Measurements from ENCODE around the gene ZNF441.
"Not testable (repeated sequence)": the region's sequence is repeated elsewhere in the genome, so short reads cannot be mapped to it uniquely, and the experiment has no call there.

ZNF441 gene

DNA sequence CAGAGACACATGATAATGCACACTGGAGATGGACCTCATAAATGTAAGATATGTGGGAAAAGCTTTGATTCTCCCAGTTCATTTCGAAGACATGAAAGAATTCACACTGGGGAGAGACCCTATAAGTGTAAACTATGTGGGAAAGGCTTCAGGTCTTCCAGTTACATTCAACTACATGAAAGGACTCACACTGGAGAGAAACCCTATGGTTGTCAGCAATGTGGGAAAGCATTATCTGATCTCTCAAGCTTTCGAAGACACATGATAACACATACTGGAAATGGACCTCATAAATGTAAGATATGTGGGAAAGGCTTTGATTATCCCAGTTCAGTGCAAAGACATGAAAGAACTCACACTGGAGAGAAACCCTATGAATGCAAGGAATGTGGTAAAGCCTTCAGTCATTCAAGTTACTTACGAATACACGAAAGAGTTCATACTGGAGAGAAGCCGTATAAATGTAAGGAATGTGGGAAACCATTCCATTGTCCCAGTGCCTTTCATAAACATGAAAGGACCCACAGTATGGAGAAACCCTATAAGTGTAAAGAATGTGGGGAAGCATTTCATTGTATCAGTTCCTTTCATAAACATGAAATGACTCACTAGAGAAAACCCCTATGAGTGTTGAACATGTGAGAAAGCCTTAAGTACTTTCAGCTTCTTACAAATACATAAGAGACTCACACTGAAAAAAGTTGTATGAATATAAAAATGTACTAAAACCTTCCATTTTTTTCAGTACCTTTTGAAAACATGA, 14.7 kb downstream of the ZNF441 start:
- DNase-seq: no peak

DNA sequence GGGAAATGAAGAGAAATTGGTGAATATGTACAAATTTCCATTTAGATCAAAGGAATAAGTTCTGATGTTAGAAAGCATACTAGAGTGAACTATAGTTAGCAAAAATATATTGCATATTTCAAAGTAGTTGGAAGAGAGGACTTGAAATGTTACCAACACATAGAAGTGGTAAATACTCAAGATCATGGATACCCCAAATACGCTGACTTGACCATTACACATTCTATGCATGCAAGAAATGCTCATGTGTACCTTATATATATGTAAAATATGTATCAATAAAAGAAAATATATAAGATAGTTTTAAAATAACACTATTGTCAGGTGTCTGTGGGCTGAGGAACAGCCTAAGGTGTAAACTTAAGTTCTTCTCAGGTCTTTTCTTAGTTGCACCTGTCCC, 17.0 kb downstream of the ZNF441 start:
- DNase-seq: no peak

DNA sequence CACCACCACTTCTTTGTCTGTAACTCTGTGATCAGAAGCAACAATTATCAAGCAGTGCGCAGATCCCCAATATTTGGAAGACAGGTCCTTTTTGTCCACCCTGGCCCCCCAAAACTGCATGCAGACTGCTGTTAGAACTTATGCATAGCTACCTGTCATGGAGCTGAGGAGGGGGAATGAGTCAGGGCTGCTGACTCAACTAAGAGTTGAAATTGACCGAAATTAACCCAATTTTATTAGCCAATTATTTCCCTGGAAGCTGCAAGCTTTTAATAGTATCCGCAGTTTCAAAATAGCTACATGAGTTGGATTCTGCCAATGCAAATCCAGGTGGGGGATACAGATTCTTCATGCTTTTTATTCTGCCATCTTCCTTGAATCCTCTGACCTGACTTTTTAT, 17.6 kb downstream of the ZNF441 start:
- DNase-seq: no peak

DNA sequence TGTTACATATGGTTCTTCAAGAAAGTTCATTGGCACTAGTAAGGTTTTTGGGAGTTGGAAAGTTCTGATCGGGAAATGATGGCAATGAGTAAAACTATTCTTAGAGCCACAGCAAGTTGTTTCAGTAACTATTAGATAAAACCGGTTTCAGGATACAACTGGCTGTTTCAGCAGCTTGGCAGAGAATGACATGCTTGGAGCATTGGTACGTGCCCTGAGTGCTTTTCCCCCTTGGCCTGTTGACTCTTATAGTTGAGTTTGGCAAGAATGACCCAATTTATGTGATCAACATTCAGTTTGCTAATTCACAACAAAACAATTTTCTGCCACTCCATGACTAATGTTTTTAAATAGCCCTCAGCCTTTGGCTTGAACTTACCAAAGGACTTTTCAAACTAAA, 20.7 kb downstream of the ZNF441 start:
- DNase-seq: no peak

DNA sequence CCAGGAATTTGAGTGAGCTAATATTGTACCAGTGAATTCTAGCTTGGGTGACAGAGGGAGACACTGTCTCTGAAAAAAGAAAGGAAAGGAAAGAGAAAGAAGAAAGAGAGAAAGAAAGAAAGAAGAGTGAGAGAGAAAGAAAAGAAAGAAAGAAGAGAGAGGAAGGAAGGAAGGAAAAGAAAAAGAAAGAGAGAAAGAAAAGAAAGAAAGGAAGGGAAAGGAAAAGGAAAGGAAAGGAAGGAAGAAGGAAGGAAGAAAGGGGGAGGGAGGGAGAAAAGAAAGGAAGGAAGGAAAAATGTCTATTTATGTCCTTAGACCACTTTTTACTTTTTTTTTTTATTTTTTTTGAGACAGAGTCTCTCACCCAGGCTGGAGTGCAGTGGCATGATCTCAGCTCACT, 26.1 kb downstream of the ZNF441 start:
- DNase-seq: no peak

DNA sequence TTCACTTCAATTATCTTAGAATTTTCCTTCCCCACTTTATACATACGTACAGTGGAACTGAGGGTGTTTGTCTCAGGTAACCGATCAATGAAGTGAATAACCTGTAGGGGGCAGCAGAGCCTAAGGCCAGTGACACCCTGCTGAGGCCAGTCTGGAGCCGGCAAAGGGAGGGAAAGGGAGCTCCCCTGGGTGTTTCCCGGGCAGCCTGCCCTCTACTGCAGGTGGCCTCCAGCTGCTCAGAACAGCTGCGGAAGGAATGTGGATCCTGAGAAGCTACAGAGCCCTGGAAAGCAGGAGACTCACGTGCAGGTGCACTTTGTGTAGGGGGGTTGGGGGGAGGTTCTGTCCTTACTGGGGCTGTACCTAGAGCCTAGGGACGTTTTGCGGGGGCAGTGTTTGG, 30.7 kb downstream of the ZNF441 start:
- peak; percentile 88 for DNase-seq

DNA sequence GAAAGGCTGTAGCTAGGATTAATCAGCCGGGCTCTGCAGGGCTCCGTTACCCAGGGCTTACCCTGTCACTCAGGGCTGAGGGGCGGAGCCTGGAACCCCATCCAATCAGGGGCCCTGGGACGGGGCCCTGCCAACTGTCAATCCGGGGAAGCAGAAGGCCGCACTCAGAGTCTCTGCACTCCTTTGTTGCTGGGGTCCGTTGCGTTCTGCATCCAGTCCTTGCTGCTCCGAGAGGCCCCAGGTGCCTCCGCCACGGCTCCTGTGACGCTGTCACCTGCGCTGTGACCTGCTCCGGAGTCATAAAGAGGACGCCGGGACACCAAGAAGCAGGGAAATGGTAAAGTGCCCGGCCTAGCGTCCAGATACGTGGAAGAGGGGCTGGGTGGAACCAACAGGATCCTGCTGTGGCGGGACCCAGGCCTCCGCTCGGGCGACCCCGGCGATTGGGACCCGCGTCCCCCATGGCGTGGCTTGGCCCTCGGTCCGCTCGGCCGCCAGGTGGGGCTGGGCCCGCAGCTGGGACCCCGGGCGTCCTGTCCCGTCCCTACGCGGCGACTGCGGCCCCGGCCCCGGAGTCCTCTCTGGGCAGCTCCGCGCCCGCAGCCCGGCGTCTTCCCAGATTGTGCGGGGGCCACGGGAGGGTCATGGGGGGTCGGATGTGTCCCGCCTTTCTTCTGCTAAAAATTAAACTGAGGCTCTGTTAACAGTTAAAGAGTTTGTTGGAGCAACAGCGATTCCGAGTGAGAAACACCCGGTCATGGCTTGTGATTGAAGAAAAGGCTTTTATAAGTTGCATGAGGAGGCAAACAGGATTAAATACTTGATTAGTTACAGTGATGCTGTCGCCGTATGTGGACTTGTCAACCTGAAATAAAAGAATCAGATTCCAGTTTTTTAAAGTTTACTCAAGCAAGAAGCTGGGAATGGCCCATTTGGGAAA, 31.9 kb downstream of the ZNF441 start, which contains the start of gene ZNF491:
TSS of gene ZNF491 (plus strand) at position 133 of the 940 bp plus-strand sequence. CDS start 7,431 bp downstream, outside the sequence.
- DNase-seq: peak; percentile 94

DNA sequence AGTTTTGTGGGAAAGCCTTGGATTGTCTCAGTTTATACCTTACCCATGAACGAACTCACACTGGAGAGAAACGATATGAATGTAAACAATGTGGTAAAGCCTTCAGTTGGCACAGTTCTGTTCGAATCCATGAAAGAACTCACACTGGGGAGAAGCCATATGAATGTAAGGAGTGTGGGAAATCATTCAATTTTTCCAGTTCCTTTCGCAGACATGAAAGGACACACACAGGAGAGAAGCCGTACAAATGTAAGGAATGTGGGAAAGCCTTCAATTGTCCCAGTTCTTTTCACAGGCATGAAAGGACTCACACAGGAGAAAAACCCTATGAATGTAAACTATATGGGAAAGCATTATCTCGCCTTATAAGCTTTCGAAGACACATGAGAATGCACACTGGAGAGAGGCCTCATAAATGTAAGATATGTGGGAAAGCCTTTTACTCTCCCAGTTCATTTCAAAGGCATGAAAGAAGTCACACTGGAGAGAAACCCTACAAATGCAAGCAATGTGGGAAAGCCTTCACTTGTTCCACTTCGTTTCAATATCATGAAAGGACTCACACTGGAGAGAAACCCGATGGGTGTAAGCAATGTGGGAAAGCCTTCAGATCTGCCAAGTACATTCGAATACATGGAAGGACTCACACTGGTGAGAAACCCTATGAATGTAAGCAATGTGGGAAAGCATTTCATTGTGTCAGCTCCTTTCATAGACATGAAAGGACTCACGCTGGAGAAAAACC, 39.7 kb downstream of the ZNF441 start:
- no peak for DNase-seq

DNA sequence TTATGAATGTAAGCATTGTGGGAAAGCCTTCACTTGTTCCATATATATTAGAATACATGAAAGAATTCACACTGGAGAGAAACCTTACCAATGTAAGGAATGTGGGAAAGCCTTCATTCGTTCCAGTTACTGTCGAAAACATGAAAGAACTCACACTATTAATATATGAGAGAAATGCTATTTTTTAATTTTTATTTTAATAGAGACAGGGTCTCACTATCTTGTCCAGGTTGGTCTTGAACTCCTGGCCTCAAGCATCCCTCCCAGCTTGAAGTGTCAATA, 40.2 kb downstream of the ZNF441 start:
- no peak for DNase-seq

DNA sequence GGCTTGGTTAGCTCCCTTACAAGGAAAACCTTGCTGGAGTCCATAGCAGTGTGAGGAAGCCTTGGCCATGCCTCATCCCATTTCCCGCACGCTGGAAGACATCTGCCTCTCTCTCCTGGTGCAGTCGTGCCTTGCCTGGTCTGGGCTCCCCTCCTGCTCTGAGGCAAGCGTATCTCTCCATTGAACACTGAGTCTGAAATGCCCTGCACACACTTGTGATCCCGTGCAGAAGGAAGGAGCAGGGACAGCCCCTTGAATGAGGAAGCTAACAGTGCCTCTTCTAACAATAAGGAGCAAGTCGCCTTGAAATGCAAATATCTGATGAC, 46.9 kb downstream of the ZNF441 start:
- no peak for DNase-seq

DNA sequence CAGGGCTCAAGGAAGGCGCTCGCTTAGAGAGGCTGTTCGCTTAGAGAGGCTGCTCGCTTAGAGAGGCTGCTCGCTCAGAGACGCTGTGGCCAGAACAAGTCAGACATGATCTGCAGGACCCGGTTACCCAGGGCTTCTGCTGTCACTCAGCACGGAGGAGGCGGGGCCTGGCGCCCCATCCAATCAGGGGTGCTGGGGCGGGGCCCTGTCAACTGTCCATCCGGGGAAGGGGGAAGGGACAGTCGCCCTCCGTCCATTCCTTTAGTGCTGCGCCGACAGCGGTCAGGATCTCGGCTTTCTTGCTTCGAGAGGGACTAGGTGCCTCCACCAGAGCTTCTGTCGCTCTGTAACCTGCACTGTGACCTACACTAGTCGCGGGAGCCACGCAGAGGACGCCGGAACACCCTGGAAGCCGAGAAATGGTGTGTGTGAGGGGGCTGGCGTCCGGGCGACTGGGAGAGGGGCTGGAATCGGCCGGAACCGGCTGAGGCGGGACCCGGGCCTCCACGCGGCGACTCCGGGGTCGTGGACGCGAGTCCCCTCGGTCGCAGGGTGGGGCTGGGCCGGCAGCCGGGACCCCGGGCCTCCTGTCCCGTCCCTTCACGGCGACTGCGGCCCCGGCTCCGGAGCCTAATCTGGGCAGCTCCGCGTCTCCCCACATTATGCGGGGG, 47.4 kb downstream of the ZNF441 start, which contains the start of gene ZNF440:
TSS of gene ZNF440 (plus strand) at position 245 of the 671 bp plus-strand sequence. CDS start at position 420, 175 bp downstream.
- DNase-seq: peak; percentile 95

DNA sequence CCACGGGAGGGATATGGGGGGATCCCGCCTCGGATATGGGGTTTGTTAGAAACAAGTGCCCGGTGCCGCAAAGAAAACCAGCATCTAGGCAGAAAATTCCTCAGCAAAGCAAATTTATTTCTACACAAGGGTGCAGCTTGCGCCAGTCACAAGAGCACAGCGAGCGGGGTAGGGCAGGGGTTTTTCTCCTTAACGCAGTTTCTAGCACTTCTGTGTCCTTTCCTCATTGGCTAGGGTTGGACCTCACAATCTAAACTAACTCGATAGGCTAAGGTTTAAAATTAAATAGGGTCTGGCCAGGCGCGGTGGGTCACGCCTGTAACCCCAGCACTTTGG, 47.9 kb downstream of the ZNF441 start:
- DNase-seq: no peak

DNA sequence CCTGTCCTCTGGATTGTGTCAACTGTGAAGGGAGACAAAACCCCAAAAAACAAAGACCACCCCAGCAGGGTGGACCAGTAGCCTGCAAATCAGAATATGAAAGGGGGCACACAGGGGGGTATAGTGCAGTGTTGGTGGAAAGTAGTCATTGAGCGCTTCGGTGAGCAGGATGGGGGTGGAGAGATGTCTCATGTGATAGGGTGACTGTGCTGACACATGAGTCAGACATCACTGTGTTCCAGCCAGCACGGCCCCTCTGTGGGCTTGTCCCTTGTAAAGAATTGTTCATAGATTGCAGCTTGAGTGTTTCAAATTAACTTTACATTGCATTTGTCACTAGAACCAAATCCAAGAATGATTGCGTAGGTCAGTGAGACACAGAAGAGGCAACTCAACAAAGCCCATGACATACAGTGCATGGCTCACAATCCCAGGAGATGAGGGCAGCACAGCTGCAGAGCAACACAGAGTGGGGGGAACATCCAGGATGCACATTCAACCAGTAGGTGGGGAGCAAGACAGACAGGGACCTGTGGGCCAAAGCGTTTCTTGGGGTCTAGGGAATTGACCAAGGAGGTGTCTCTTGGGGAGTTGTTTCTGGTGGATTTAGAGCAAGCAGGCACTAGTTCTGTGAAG, 54.8 kb downstream of the ZNF441 start:
- DNase-seq: no peak

DNA sequence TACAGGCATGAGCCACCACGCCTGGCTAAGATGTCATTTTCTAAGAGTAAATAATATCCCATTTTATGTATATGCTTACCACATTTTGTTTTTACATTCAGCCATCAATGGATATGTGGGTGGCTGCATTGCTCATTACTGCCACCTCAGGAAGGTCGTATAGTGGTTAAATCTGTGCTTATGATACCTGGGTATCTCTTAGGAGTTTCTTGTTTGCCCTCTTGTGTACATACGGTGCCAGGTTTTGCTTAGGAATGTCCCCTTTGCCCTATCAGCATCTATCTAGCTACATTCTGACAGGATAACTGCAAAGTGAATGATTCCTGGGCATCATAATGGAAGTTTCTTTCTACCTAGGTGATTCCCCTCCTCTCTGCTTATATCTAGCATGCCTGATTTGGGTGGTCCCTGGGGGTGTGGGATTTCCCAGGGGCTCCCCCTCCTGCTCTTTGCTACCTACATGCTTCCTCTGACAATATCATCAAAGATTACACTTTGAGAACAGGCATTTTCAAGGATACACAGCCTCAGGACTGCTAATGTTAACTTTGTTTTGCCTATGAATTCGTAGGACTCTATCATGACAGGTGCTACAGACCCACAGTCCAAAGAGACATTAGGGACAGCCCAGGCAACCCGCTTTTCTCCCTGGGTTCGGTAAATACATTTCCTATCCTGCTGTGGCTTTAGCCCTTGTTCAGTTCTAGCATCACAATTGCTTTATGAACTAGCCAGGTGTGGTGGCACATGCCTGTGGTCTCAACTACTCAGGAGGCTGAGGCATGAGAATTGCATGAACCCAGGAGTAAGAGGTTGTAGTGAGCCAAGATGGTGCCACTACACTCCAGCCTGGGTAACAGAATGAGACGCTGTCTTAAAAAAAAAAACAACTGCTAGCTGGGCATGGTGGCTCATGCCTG, 62.4 kb downstream of the ZNF441 start:
- not testable (repeated sequence) for DNase-seq

DNA sequence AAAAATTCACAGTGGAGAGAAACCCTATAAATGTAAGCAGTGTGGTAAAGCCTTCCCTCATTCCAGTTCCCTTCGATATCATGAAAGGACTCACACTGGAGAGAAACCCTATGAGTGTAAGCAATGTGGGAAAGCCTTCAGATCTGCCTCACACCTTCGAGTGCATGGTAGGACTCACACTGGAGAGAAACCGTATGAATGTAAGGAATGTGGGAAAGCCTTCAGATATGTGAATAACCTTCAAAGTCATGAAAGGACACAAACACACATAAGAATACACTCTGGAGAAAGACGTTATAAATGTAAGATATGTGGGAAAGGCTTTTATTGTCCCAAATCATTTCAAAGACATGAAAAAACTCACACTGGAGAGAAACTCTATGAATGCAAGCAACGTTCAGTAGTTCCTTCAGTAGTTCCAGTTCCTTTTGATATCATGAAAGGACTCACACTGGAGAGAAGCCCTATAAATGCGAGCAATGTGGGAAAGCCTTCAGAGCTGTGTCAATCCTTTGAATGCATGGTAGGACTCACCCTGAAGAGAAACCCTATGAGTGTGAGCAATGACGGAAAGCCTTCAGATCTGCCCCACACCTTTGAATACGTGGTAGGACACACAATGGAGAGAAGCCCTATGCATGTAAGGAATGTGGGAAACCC, 65.6 kb downstream of the ZNF441 start:
- no peak for DNase-seq

DNA sequence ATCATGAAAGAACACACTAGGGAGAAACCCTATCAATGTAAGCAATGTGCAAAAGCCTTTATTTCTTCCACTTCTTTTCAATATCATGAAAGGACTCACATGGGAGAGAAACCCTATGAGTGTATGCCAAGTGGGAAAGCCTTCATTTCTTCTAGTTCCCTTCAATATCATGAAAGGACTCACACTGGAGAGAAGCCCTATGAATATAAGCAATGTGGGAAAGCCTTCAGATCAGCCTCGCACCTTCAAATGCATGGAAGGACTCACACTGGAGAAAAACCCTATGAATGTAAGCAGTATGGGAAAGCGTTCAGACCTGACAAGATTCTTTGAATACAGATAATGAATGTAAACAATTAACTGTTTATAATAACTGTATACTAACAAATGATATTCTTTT, 66.7 kb downstream of the ZNF441 start:
- no peak for DNase-seq

Data from activated effector memory CD4-positive, alpha-beta T cell treated with anti-CD3 and anti-CD28 coated beads, Interleukin-2, amount 50 U/mL, for 16 hours (primary cell).